ENCODE results near the gene ARHGEF26.

DNA sequence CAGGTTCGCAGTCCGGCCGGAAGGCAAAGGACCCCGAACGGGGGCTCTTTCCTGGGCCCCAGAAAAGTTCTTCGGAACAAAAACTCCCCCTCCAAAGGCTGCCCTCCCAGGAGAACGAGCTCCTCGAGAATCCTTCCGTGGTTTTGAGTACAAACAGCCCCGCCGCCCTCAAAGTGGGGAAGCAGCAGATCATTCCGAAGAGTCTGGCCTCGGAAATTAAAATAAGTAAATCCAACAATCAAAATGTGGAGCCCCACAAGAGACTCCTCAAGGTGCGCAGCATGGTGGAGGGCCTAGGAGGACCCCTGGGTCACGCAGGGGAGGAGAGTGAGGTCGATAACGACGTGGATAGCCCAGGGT, 1.3 kb downstream of the ARHGEF26 start:
- TF ChIP-seq, protein P1, sequence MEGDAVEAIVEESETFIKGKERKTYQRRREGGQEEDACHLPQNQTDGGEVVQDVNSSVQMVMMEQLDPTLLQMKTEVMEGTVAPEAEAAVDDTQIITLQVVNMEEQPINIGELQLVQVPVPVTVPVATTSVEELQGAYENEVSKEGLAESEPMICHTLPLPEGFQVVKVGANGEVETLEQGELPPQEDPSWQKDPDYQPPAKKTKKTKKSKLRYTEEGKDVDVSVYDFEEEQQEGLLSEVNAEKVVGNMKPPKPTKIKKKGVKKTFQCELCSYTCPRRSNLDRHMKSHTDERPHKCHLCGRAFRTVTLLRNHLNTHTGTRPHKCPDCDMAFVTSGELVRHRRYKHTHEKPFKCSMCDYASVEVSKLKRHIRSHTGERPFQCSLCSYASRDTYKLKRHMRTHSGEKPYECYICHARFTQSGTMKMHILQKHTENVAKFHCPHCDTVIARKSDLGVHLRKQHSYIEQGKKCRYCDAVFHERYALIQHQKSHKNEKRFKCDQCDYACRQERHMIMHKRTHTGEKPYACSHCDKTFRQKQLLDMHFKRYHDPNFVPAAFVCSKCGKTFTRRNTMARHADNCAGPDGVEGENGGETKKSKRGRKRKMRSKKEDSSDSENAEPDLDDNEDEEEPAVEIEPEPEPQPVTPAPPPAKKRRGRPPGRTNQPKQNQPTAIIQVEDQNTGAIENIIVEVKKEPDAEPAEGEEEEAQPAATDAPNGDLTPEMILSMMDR (IDR thresholded peaks at IDR 0.05): no peak
- TF ChIP-seq POLR2A (IDR thresholded peaks at IDR 0.05): no peak
